T-helper 1 cell treated with Interleukin-12 subunit alpha and Interleukin-12 subunit beta and Interleukin-4 antibody, amounts not matched to agents 30 ng/mL and 1 ng/mL, for 36 hours (primary cell): ENCODE data around the gene DCAF16. TPM values are rescaled to one million over a fixed set of nuclear protein-coding genes. Genes with fewer than 3 reads are reported as not detected.

Experiments used
- total RNA-seq: library from RNA; stranded (reverse); gene quantifications from 2 replicates; pipeline ENCODE4 v1.2.3, GENCODE V29; 2022

Gene DCAF16
- total RNA-seq, 1 donor from 2014 or later, result 50.2 TPM

Other genes with a start within 250 kb of the DCAF16 start
- 139 and 141 TPM in 2 replicates for gene LAP3, start 233.6 kb downstream of the DCAF16 start, total RNA-seq
- gene MED28, start 196.1 kb downstream of the DCAF16 start, total RNA-seq, result 42.7 and 54.9 TPM in 2 replicates
- not detected in 2 replicates for gene FAM184B, start 29.1 kb downstream of the DCAF16 start, total RNA-seq
- 42.8 and 43.4 TPM in 2 replicates for gene NCAPG, start 222 bp upstream of the DCAF16 start, total RNA-seq
- gene LCORL, start 211.0 kb upstream of the DCAF16 start, total RNA-seq, result 9.6 and 9.9 TPM in 2 replicates